ENCODE measurements around the gene ARID3A. TPM values are rescaled to one million over a fixed set of nuclear protein-coding genes. Genes with fewer than 3 reads are reported as not detected.

The ARID3A gene
- total and polyA plus RNA-seq, 2 of the 4 experiments (the other 2 are of a cell fraction): 16.0 to 23.1 TPM

DNA sequence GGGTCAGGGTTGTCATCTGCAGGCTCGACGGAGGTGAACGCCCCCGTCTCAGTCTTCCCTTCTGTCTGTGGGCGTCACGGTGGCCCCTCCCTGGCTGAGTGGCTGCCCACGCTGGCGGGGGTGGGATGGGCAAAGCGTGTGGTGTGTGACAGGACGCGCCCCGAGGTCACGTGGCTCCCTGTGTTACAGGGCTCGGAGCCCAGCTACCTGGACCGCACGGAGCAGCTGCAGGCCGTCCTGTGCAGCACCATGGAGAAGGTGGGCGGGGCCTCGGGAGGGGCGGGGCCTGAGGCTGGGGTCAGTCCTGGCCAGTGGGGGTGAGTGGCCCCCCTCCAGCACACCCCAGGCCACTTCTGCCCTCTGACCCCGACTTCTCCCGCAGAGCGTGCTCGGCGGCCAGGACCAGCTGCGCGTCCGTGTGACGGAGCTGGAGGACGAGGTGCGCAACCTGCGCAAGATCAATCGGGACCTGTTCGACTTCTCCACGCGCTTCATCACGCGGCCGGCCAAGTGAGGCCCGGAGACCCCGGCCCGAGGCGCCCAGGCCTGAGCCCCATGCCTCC, 68.1 kb downstream of the ARID3A start:
- TF ChIP-seq RAD21 (IDR thresholded peaks at IDR 0.05; ENCODE audit: low read length) (no peak), NFE2L2 (IDR thresholded peaks at IDR 0.05; ENCODE audit: low read depth, low read length) (no peak), MAZ (IDR thresholded peaks at IDR 0.05; ENCODE audit: borderline replicate concordance, low read depth, low read length) (no peak), CEBPB (IDR thresholded peaks at IDR 0.05; ENCODE audit: low read depth, low read length) (no peak), FOS (IDR thresholded peaks at IDR 0.05; ENCODE audit: low read depth, low read length) (no peak), POLR2A (IDR thresholded peaks at IDR 0.05; ENCODE audit: low read depth, low read length) (no peak), USF2 (IDR thresholded peaks at IDR 0.05; ENCODE audit: low read depth, low read length) (no peak), CTCF (conservative IDR thresholded peaks at IDR 0.05; ENCODE audit: low read depth, low read length) (no peak), SMC3 (IDR thresholded peaks at IDR 0.05; ENCODE audit: low read depth, low read length) (no peak), MAFK (IDR thresholded peaks at IDR 0.05; ENCODE audit: low read depth, low read length) (no peak), CHD1 (IDR thresholded peaks at IDR 0.05; ENCODE audit: low read depth, low read length) (no peak), ELK1 (IDR thresholded peaks at IDR 0.05; ENCODE audit: borderline replicate concordance, low read depth, low read length) (no peak), BHLHE40 (IDR thresholded peaks at IDR 0.05; ENCODE audit: low read depth, low read length) (no peak)
- POLR2A ChIA-PET (ENCODE audit: unreplicated experiment): no interaction called here

More for the DNA sequence above, 68.1 kb downstream of the ARID3A start:
- no TSS peak for BruUV-seq (replicated peaks)
- ATAC-seq (ENCODE audit: low read depth) (no peak), DNase-seq (no peak)
- Histone ChIP-seq H3K9ac (ENCODE audit: low read depth, low read length) (no peak overlapping the region), H3K4me2 (ENCODE audit: low read depth, low read length) (no peak overlapping the region), H2BK5ac (ENCODE audit: low read depth, low read length, poor library complexity, severe bottlenecking) (no peak overlapping the region), H3K27ac (ENCODE audit: insufficient read depth, low read length) (no peak overlapping the region), H2BK15ac (ENCODE audit: low read depth, low read length) (no peak overlapping the region), H3K4me1 (ENCODE audit: control insufficient read depth, insufficient read depth, low read length) (peaks cover 5% of the 10 kb centered on the region), H3K27me3 (ENCODE audit: control insufficient read depth, insufficient read depth, low read length) (peaks cover 27% of the 10 kb centered on the region), H3K14ac (replicated peaks; ENCODE audit: low read depth, low read length) (no peak overlapping the region), H3K9me1 (ENCODE audit: insufficient read depth, low read length) (no peaks in the 10 kb centered on the region), H3K4ac (ENCODE audit: low read depth, low read length) (no peak overlapping the region), H4K20me1 (ENCODE audit: insufficient read depth, low read length) (peaks cover 1% of the 10 kb centered on the region; the same call in 1 of the 2 replicates), H2BK120ac (ENCODE audit: low read depth, low read length) (no peak overlapping the region), H3K56ac (ENCODE audit: extremely low read depth, insufficient read depth, low read length) (no peak overlapping the region), H3K23ac (ENCODE audit: low read depth, low read length) (no peak overlapping the region), H3K9me3 (ENCODE audit: control insufficient read depth, insufficient read depth, low read length) (no peaks in the 10 kb centered on the region), H3K4me3 (ENCODE audit: insufficient read depth, low read depth, low read length) (no peak overlapping the region), H2AK9ac (replicated peaks; ENCODE audit: low read depth, low read length, poor library complexity) (no peak overlapping the region), H3K36me3 (ENCODE audit: control insufficient read depth, insufficient read depth, low read length) (peaks cover 34% of the 10 kb centered on the region), H4K5ac (ENCODE audit: low read depth, low read length) (no peak overlapping the region), H2AFZ (replicated peaks; ENCODE audit: low read length, poor library complexity) (no peak overlapping the region), H2BK20ac (ENCODE audit: low read depth, low read length) (no peak overlapping the region), H3K18ac (ENCODE audit: low read depth, low read length) (no peak overlapping the region), H2AK5ac (ENCODE audit: low read depth, low read length) (no peak overlapping the region), H4K91ac (ENCODE audit: insufficient read depth, low read depth, low read length) (no peak overlapping the region), H3K79me1 (ENCODE audit: low read depth in 1 of 2, low read length in 2 of 2) (no peaks in the 10 kb centered on the region; a peak in 1 of 4 replicates), H4K8ac (ENCODE audit: low read depth in 2 of 2, low read length in 2 of 2) (no peak overlapping the region)
- WGBS, 2 experiments (ENCODE audit: extremely low coverage in 2 of 2, insufficient read length in 1 of 2): 93% methylated on average over 26 of the region's 43 CpGs; no CpG with 5 or more reads in 1 of the 2 experiments
- CTCF ChIA-PET: no interaction called here
- dilution Hi-C loops (cut with HindIII; ENCODE audit: low sequenced_read_pairs, unreplicated experiment) (no loop called here), intact Hi-C loops (cut with micrococcal nuclease) (no loop called here), in situ Hi-C loops (cut with MboI; ENCODE audit: low sequenced_read_pairs) (no loop called here)

Measured in IMR-90 (cell line).